Naive thymus-derived CD8-positive, alpha-beta T cell (primary cell): ENCODE results near the gene TBATA. TPM values are rescaled to one million over a fixed set of nuclear protein-coding genes. Genes with fewer than 3 reads are reported as not detected.

Experiments used
- ATAC-seq, 2 donors: fragments of 150-1000 bp; cut with Tn5 transposase in 1 of 2; sonication (Bioruptor Pico), chemical (Tn5 transposase) in 1 of 2; 1 replicate in 1 of 2; 2 replicates in 1 of 2; pipeline ENCODE4 v1.10.0; 2021; ENCODE audit warnings: mild to moderate bottlenecking in 2 of 2, moderate library complexity in 2 of 2
- POLR2A ChIA-PET: fragments of 350-600 bp; sonication (Branson Sonifier 250); formaldehyde crosslinking; loops from one replicate; lab custom pipeline; 2021; ENCODE audit warnings: antibody characterized with exemption; lab: Charles Lee
- DNase-seq, 10 donors: peaks; one replicate each; pipeline versions ENCODE4 v3.0.0 to v3.0.0-alpha.2; 2020 to 2022
- H3K27ac Mint-ChIP-seq, 10 donors: one replicate each; pipeline ENCODE4 v1.8.0; 2020 to 2022; ENCODE audit warnings: mild to moderate bottlenecking in 10 of 10, mixed read lengths in 10 of 10, moderate library complexity in 4 of 10, inconsistent platforms in 1 of 10
- H3K27me3 Mint-ChIP-seq, 5 donors: one replicate each; pipeline ENCODE4 v1.8.0; 2021 to 2022; ENCODE audit warnings: mixed read lengths in 5 of 5
- H3K36me3 Mint-ChIP-seq, 3 donors: one replicate each; pipeline ENCODE4 v1.8.0; 2020 to 2022; ENCODE audit warnings: mixed read lengths in 3 of 3, mild to moderate bottlenecking in 2 of 3, inconsistent platforms in 1 of 3
- H3K4me1 Mint-ChIP-seq, 4 donors: one replicate each; pipeline ENCODE4 v1.8.0; 2021 to 2022; ENCODE audit warnings: mixed read lengths in 4 of 4
- H3K4me3 Mint-ChIP-seq, 10 donors: one replicate each; pipeline ENCODE4 v1.8.0; 2020 to 2022; ENCODE audit warnings: mild to moderate bottlenecking in 10 of 10, mixed read lengths in 10 of 10, moderate library complexity in 6 of 10, inconsistent platforms in 1 of 10
- H3K9me3 Mint-ChIP-seq, 9 donors: one replicate each; pipeline ENCODE4 v1.8.0; 2020 to 2022; ENCODE audit warnings: mixed read lengths in 9 of 9, mild to moderate bottlenecking in 3 of 9, inconsistent platforms in 1 of 9, moderate library complexity in 1 of 9
- polyA plus RNA-seq, 3 donors: library from polyadenylated mRNA; unstranded; fragments of 300-500 nt; fragmentation: Illumina TruSeq; gene quantifications; one replicate each; pipeline ENCODE4 v1.2.3, GENCODE V29; 2021
- total RNA-seq, 8 experiments: library from RNA in 2 of 8; stranded (reverse) in 2 of 8; gene quantifications; one replicate each; pipeline ENCODE4 v1.2.3 and lab custom pipeline; 2021 to 2026

TBATA gene
- total and polyA plus RNA-seq, 5 experiments from 2014 or later = not detected

DNA sequence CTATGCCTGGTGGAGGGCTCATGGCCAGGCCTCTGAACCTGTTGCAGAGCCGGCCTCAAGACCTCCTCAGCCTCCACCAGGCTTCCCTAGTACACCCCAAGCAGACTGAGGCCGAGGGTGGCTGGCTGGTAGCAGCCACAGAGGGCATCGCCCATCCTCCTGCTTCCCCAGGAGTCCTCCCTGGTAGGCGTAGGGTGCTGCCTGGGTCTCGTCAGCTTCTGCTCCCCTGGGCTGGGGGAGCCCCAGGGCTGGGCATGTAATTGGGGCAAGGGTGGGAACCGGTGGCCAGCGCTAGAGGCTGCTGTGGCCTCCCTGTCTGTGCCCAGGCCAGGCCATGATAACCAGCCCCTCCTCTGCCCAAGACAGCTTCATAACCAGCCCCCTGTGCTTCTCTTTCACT is 32.6 kb downstream of the TBATA start:
- no peaks in the 10 kb centered on the region for H3K4me1 Mint-ChIP-seq
- DNase-seq (no peak), ATAC-seq (no peak)
- H3K27ac Mint-ChIP-seq = no peak overlapping the region
- no peaks in the 10 kb centered on the region for H3K27me3 Mint-ChIP-seq
- no peaks in the 10 kb centered on the region for H3K9me3 Mint-ChIP-seq
- H3K4me3 Mint-ChIP-seq = no peak overlapping the region
- POLR2A ChIA-PET = no interaction called here
- no peaks in the 10 kb centered on the region for H3K36me3 Mint-ChIP-seq

- H3K9me3 Mint-ChIP-seq = no peaks in the 10 kb centered on the region
- no peaks in the 10 kb centered on the region for H3K4me1 Mint-ChIP-seq
- no peak for DNase-seq
- H3K27me3 Mint-ChIP-seq = no peaks in the 10 kb centered on the region
- POLR2A ChIA-PET = no interaction called here
- no peak overlapping the region for H3K27ac Mint-ChIP-seq
- H3K4me3 Mint-ChIP-seq = no peak overlapping the region
- no peaks in the 10 kb centered on the region for H3K36me3 Mint-ChIP-seq
- no peak for ATAC-seq
These were observed 33.2 kb downstream of the TBATA start for GRCh38 chr10:70751991-70752390.

GRCh38 chr10:70751356-70751755 is 33.8 kb downstream of the TBATA start:
- Mint-ChIP-seq H3K27ac (no peak overlapping the region), H3K4me3 (no peak overlapping the region), H3K4me1 (no peaks in the 10 kb centered on the region), H3K9me3 (no peaks in the 10 kb centered on the region), H3K36me3 (no peaks in the 10 kb centered on the region), H3K27me3 (no peaks in the 10 kb centered on the region)
- ATAC-seq (no peak), DNase-seq (no peak)
- POLR2A ChIA-PET = no interaction called here

DNA sequence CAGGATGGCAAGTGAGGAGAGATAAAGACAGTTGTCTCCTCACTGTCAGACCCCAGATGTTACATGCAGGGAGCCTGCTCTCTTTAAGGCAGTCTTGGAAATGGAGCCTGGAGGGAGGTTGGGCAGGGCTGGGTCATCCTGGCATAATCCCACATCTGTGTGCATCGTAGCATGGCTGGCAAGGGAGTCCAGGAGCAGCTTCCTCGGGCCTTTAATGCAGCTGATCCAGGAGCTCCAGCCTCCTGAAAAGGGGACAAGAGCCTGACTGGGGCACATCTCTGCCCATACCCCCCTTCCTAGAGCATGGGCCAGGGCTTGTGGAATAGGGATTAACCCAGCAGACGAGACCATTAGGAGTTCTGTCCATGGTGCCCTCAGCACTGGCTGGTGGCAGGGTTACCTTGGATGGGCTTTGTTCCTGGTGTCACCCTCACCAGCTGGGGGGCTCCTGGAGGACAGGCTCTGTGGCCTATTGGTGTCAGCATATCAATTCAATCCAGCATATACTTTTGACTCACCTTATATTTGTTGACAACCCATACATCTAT is 34.9 kb downstream of the TBATA start:
- no peak overlapping the region for H3K4me3 Mint-ChIP-seq
- H3K9me3 Mint-ChIP-seq = no peaks in the 10 kb centered on the region
- no peak overlapping the region for H3K27ac Mint-ChIP-seq
- DNase-seq (no peak), ATAC-seq (no peak)
- no peaks in the 10 kb centered on the region for H3K27me3 Mint-ChIP-seq
- no peaks in the 10 kb centered on the region for H3K36me3 Mint-ChIP-seq
- H3K4me1 Mint-ChIP-seq = no peaks in the 10 kb centered on the region
- POLR2A ChIA-PET = no interaction called here

GRCh38 chr10:70749756-70750155 is 35.4 kb downstream of the TBATA start:
- H3K27ac Mint-ChIP-seq = no peak overlapping the region
- H3K9me3 Mint-ChIP-seq = no peaks in the 10 kb centered on the region
- peaks cover 0 to 2% (median 0%) of the 10 kb centered on the region in 4 donors for H3K4me1 Mint-ChIP-seq
- ATAC-seq (no peak), DNase-seq (no peak)
- no peaks in the 10 kb centered on the region for H3K36me3 Mint-ChIP-seq
- POLR2A ChIA-PET = no interaction called here
- H3K27me3 Mint-ChIP-seq = no peaks in the 10 kb centered on the region
- H3K4me3 Mint-ChIP-seq = no peak overlapping the region

DNA sequence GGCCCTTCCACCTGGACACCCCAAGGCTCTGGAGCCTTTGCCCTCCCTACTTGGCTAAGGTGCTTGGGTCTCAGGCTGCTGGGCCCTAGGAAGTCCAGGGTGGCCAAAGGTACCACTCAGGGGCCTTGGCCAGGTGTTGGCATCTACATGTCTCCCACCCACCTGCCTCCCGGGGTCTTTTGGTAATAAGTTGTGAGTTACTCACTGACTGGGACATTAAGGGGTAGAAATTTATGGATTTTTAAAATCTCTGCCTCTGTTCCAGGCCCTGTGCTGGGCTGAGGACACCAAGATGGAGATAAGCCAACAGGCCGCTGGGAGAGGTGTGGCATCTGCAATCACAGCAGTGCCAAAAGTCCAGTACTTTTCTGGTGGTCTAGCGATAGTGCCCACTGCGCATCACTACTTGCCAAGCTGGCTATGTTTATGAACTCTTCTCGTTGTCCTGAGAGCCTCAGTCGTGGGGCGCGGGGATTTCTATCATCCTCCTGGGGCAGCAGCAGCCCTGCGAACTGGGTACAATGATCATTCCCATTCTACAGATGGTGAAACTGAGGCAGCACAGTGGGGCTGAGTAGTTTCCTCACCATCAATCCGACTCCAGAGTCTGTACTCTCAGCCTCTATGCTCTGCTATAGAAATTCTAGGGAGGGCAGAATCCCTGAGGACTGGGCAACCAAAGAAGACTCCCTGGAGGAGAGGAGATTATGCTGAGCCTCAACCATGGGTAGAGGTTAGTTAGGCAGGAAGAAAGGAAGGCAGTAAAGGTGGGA is 36.2 kb downstream of the TBATA start:
- POLR2A ChIA-PET = no interaction called here
- no peaks in the 10 kb centered on the region for H3K9me3 Mint-ChIP-seq
- peaks cover 0 to 6% (median 0%) of the 10 kb centered on the region in 4 donors for H3K4me1 Mint-ChIP-seq
- no peak for DNase-seq
- no peak for ATAC-seq
- no peak overlapping the region for H3K4me3 Mint-ChIP-seq
- no peaks in the 10 kb centered on the region for H3K27me3 Mint-ChIP-seq
- no peak overlapping the region for H3K27ac Mint-ChIP-seq
- H3K36me3 Mint-ChIP-seq = no peaks in the 10 kb centered on the region

GRCh38 chr10:70748305-70748704 is 36.9 kb downstream of the TBATA start:
- H3K27ac Mint-ChIP-seq = no peak overlapping the region
- ATAC-seq = no peak
- H3K9me3 Mint-ChIP-seq = no peaks in the 10 kb centered on the region
- peaks cover 0 to 6% (median 0%) of the 10 kb centered on the region in 4 donors for H3K4me1 Mint-ChIP-seq
- no peak overlapping the region for H3K4me3 Mint-ChIP-seq
- no peaks in the 10 kb centered on the region for H3K36me3 Mint-ChIP-seq
- no peak for DNase-seq
- H3K27me3 Mint-ChIP-seq = no peaks in the 10 kb centered on the region
- POLR2A ChIA-PET = no interaction called here

DNA sequence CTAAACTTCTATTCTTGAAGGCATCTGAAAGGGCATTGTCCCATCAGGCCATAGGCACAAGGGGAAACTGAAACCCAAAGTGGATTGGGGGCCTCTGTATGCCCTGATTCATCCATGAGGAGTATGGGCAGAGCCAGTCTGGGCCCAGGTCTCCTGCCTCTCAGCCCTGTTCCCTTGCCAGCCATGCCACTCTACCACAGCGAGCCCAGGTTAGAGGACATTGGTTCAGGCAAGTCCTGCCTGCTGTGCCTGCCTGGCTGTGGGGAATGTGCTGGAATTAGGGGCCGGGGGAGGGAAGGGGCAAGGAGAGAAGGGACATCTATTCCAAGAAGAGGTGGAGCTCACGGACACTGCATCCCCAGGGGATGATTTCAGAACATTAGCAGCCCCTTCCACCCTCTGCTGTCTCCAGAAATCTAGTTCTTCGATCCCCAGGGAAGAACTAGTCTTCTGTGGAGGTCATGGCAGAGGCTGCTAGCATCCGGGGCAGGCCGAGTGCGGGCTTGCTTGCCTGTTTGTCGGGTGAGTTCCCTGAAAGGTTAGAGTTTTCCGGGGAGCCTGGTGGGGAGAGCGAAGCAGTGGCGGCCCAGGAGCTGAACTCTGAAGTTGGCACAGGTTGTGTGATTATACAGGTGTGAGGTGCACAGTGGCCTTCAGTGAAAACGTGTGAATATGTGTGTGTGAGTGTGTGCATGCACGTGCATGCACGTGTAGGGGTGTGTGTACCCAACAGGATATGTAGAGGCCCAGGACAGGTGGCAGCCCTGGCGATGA is 37.8 kb downstream of the TBATA start:
- Mint-ChIP-seq H3K9me3 (no peaks in the 10 kb centered on the region), H3K4me1 (peaks cover 2 to 14% (median 6%) of the 10 kb centered on the region in 4 donors), H3K27ac (peak overlapping the region in 2 of 10 donors; percentile 5 to 47), H3K27me3 (no peaks in the 10 kb centered on the region), H3K36me3 (no peaks in the 10 kb centered on the region), H3K4me3 (no peak overlapping the region)
- DNase-seq (no peak), ATAC-seq (no peak)
- POLR2A ChIA-PET = no interaction called here

- Mint-ChIP-seq H3K4me3 (no peak overlapping the region), H3K27me3 (no peaks in the 10 kb centered on the region), H3K4me1 (peaks cover 2 to 14% (median 7%) of the 10 kb centered on the region in 4 donors), H3K27ac (no peak overlapping the region), H3K36me3 (no peaks in the 10 kb centered on the region), H3K9me3 (no peaks in the 10 kb centered on the region)
- POLR2A ChIA-PET = interaction anchor here (1.0 kb wide), 1 partner anchor 310 kb away, joined by 4 read pairs; no protein-coding TSS in a partner anchor
- ATAC-seq (no peak), DNase-seq (no peak)
These were observed 39.6 kb downstream of the TBATA start for GRCh38 chr10:70745555-70745954.

GRCh38 chr10:70744617-70745143 is 40.5 kb downstream of the TBATA start:
- no peak overlapping the region for H3K4me3 Mint-ChIP-seq
- no peaks in the 10 kb centered on the region for H3K9me3 Mint-ChIP-seq
- no peak overlapping the region for H3K27ac Mint-ChIP-seq
- peaks cover 2 to 14% (median 7%) of the 10 kb centered on the region in 4 donors for H3K4me1 Mint-ChIP-seq
- no peaks in the 10 kb centered on the region for H3K36me3 Mint-ChIP-seq
- POLR2A ChIA-PET = no interaction called here
- ATAC-seq (no peak), DNase-seq (no peak)
- no peaks in the 10 kb centered on the region for H3K27me3 Mint-ChIP-seq

- no peak overlapping the region for H3K4me3 Mint-ChIP-seq
- ATAC-seq = no peak
- H3K27ac Mint-ChIP-seq = no peak overlapping the region
- H3K27me3 Mint-ChIP-seq = no peaks in the 10 kb centered on the region
- H3K9me3 Mint-ChIP-seq = no peaks in the 10 kb centered on the region
- peaks cover 2 to 14% (median 7%) of the 10 kb centered on the region in 4 donors for H3K4me1 Mint-ChIP-seq
- no peak for DNase-seq
- H3K36me3 Mint-ChIP-seq = no peaks in the 10 kb centered on the region
- POLR2A ChIA-PET = no interaction called here
These were observed 41.3 kb downstream of the TBATA start for GRCh38 chr10:70743879-70744278.

- POLR2A ChIA-PET = no interaction called here
- no peaks in the 10 kb centered on the region for H3K9me3 Mint-ChIP-seq
- peaks cover 2 to 14% (median 7%) of the 10 kb centered on the region in 4 donors for H3K4me1 Mint-ChIP-seq
- H3K27ac Mint-ChIP-seq = no peak overlapping the region
- no peaks in the 10 kb centered on the region for H3K36me3 Mint-ChIP-seq
- no peak overlapping the region for H3K4me3 Mint-ChIP-seq
- DNase-seq (no peak), ATAC-seq (no peak)
- H3K27me3 Mint-ChIP-seq = no peaks in the 10 kb centered on the region
These were observed 41.8 kb downstream of the TBATA start for GRCh38 chr10:70743430-70743788.
